K562 (cell line): Measurements from ENCODE around the gene CCNL2.

Source experiments
- CHD4 ChIP-seq: fragments of 200-600 bp; sonication (generic); IDR thresholded peaks from 3 replicates; pipeline ENCODE4 v1.6.1; 2012; ENCODE audit warnings: low read depth, mild to moderate bottlenecking, mixed read lengths, low read length, inconsistent platforms; ENCODE audit not compliant: insufficient read depth, insufficient replicate concordance, poor library complexity, severe bottlenecking
- GTF2F1 ChIP-seq: IDR thresholded peaks from 2 replicates; pipeline ENCODE4 v1.6.1; 2011; ENCODE audit warnings: low read depth, low read length, improper control_type of control experiment
- NR4A1 ChIP-seq, 2 experiments: fragments of 250-450 bp in 1 of 2; fragments of 450-650 bp in 1 of 2; sonication (Bioruptor Pico) in 1 of 2; IDR thresholded peaks; 2 replicates each; pipeline versions ENCODE4 v1.4.0 to v1.6.1; 2016 to 2020; ENCODE audit warnings: mild to moderate bottlenecking in 2 of 2, missing compliant biosample characterization in 1 of 2, missing genetic modification characterization in 1 of 2, moderate library complexity in 1 of 2
- RFX5 ChIP-seq: IDR thresholded peaks from 2 replicates; pipeline ENCODE4 v1.6.1; 2011; ENCODE audit warnings: low read depth, mild to moderate bottlenecking, improper control_type of control experiment, low read length
- TRIM28 ChIP-seq: fragments of 450-650 bp; IDR thresholded peaks from 2 replicates; pipeline ENCODE4 v1.6.1; 2017
- TF ChIP-seq, protein P1 (sequence below): sonication (generic); formaldehyde crosslinking; IDR thresholded peaks from 2 replicates; pipeline ENCODE4 v1.8.0; 2022; ENCODE audit warnings: mild to moderate bottlenecking, missing genetic modification reagents
- TF ChIP-seq, protein P2 (sequence below): sonication (generic); formaldehyde crosslinking; IDR thresholded peaks from 2 replicates; pipeline ENCODE4 v1.5.0; 2020; ENCODE audit warnings: missing genetic modification reagents
- TF ChIP-seq, protein P3 (sequence below): fragments of 450-650 bp; formaldehyde crosslinking; conservative IDR thresholded peaks from 2 replicates; pipeline ENCODE4 v1.4.0; 2022; ENCODE audit warnings: mild to moderate bottlenecking, missing genetic modification characterization

- TF ChIP-seq RFX5 (no peak), GTF2F1 (no peak), NR4A1 (CRISPR knock-in tag; IDR thresholded peaks at IDR 0.05) (no peak), NR4A1 (tag; IDR thresholded peaks at IDR 0.05) (no peak), CHD4 (no peak), TRIM28 (no peak)
- TF ChIP-seq, protein P1, sequence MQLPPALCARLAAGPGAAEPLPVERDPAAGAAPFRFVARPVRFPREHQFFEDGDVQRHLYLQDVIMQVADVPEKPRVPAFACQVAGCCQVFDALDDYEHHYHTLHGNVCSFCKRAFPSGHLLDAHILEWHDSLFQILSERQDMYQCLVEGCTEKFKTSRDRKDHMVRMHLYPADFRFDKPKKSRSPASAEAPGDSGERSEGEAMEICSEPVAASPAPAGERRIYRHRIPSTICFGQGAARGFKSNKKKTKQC (CRISPR knock-in tag): no peak
- TF ChIP-seq, protein P2, sequence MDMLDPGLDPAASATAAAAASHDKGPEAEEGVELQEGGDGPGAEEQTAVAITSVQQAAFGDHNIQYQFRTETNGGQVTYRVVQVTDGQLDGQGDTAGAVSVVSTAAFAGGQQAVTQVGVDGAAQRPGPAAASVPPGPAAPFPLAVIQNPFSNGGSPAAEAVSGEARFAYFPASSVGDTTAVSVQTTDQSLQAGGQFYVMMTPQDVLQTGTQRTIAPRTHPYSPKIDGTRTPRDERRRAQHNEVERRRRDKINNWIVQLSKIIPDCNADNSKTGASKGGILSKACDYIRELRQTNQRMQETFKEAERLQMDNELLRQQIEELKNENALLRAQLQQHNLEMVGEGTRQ (CRISPR knock-in tag): no peak
- TF ChIP-seq, protein P3, sequence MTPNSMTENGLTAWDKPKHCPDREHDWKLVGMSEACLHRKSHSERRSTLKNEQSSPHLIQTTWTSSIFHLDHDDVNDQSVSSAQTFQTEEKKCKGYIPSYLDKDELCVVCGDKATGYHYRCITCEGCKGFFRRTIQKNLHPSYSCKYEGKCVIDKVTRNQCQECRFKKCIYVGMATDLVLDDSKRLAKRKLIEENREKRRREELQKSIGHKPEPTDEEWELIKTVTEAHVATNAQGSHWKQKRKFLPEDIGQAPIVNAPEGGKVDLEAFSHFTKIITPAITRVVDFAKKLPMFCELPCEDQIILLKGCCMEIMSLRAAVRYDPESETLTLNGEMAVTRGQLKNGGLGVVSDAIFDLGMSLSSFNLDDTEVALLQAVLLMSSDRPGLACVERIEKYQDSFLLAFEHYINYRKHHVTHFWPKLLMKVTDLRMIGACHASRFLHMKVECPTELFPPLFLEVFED (CRISPR knock-in tag): no peak
Measured at GRCh38 chr1:1351511-1352427, 47.4 kb downstream of the CCNL2 start.
